ENCODE measurements around the gene KCNIP1. TPM values are rescaled to one million over a fixed set of nuclear protein-coding genes. Genes with fewer than 3 reads are reported as not detected.

Gene KCNIP1
- total and polyA plus RNA-seq, 11 donors = 0.52 to 1.3 (median 1.2) TPM; not detected in 8

Other genes starting within 250 kb of the KCNIP1 start
- gene LCP2, start 206.2 kb upstream of the KCNIP1 start, total RNA-seq = 10 to 100 TPM in 2 of 9 donors, 1 to 10 TPM in 7; 2.8 to 73.7 (median 6.1) TPM
- 1 to 10 TPM; 2.2 to 3.1 TPM for gene LCP2, start 206.2 kb upstream of the KCNIP1 start, polyA plus RNA-seq
- gene KCNMB1, start 114.7 kb upstream of the KCNIP1 start, total RNA-seq = 1 to 10 TPM in 5 of 9 donors, under 1 TPM in 4; 0.25 to 3.7 (median 1.0) TPM
- gene KCNMB1, start 114.7 kb upstream of the KCNIP1 start, polyA plus RNA-seq = 1 to 10 TPM; 1.2 TPM

All from heart left ventricle (tissue), 11 donors.